K562 (cell line): ENCODE results near the gene IP6K3. TPM values are rescaled to one million over a fixed set of nuclear protein-coding genes. Genes with fewer than 3 reads are reported as not detected.
A peak's percentile ranks its signal among the peaks of the same experiment; 100 is the strongest.

Experiments used
- CBFA2T2 ChIP-seq: fragments of 450-650 bp; conservative IDR thresholded peaks from 2 replicates; pipeline ENCODE4 v1.6.1; 2017; ENCODE audit warnings: mild to moderate bottlenecking
- CBX5 ChIP-seq: IDR thresholded peaks from 2 replicates; pipeline ENCODE4 v1.6.1; 2014; ENCODE audit warnings: low read depth, borderline replicate concordance
- CREM ChIP-seq: IDR thresholded peaks from 2 replicates; pipeline ENCODE4 v1.6.1; 2014; ENCODE audit warnings: antibody characterized with exemption, low read depth
- DNMT1 ChIP-seq: fragments of 450-650 bp; IDR thresholded peaks from 2 replicates; pipeline ENCODE4 v1.6.1; 2016; ENCODE audit warnings: antibody characterized with exemption, mild to moderate bottlenecking
- ETS1 ChIP-seq: conservative IDR thresholded peaks from 2 replicates; pipeline ENCODE4 v1.6.1; 2011; ENCODE audit warnings: low read depth, mild to moderate bottlenecking, low read length; ENCODE audit not compliant: control insufficient read depth
- GTF2A2 ChIP-seq: IDR thresholded peaks from 2 replicates; pipeline ENCODE4 v1.6.1; 2016; ENCODE audit warnings: mild to moderate bottlenecking, missing genetic modification characterization, missing compliant biosample characterization
- KLF10 ChIP-seq: fragments of 250-450 bp; sonication (Bioruptor Pico); IDR thresholded peaks from 2 replicates; pipeline ENCODE4 v1.6.1; 2021; ENCODE audit warnings: matching md5 sums
- MTA3 ChIP-seq: fragments of 450-650 bp; formaldehyde crosslinking; IDR thresholded peaks from 2 replicates; pipeline ENCODE4 v1.6.1; 2017; ENCODE audit warnings: mild to moderate bottlenecking, borderline replicate concordance
- NEUROD1 ChIP-seq: fragments of 150-350 bp; IDR thresholded peaks from 2 replicates; pipeline ENCODE4 v1.6.1; 2014; ENCODE audit warnings: borderline replicate concordance, low read length, low read depth; ENCODE audit not compliant: partially characterized antibody
- NR1H2 ChIP-seq: sonication (generic); formaldehyde crosslinking; IDR thresholded peaks from 2 replicates; pipeline ENCODE4 v1.4.0; 2020; ENCODE audit warnings: mild to moderate bottlenecking, missing genetic modification reagents
- SMARCA4 ChIP-seq: fragments of 450-650 bp; IDR thresholded peaks from 2 replicates; pipeline ENCODE4 v1.6.1; 2016
- SMC3 ChIP-seq: conservative IDR thresholded peaks from 2 replicates; pipeline ENCODE4 v1.6.1; 2011; ENCODE audit warnings: low read depth, low read length, improper control_type of control experiment; ENCODE audit not compliant: insufficient read depth
- TCF7 ChIP-seq: sonication (generic); IDR thresholded peaks from 2 replicates; pipeline ENCODE4 v1.6.1; 2016; ENCODE audit warnings: antibody characterized with exemption, borderline replicate concordance
- XRCC5 ChIP-seq: fragments of 200-400 bp; formaldehyde crosslinking; IDR thresholded peaks from 2 replicates; pipeline ENCODE4 v1.6.1; 2017; ENCODE audit warnings: low read depth, mild to moderate bottlenecking, low read length
- ZC3H4 ChIP-seq: sonication (generic); formaldehyde crosslinking; IDR thresholded peaks from 2 replicates; pipeline ENCODE4 v1.9.0; 2021; ENCODE audit warnings: missing genetic modification reagents, borderline replicate concordance
- ZNF347 ChIP-seq: fragments of 450-650 bp; formaldehyde crosslinking; IDR thresholded peaks from 2 replicates; pipeline ENCODE4 v1.4.0; 2020; ENCODE audit warnings: low read depth, mild to moderate bottlenecking, moderate library complexity
- polyA plus RNA-seq, 8 experiments: library from polyadenylated mRNA; depleted of rRNA in 4 of 8; stranded (reverse) in 5 of 8; unstranded in 3 of 8; fragments of >200 nt; fragmentation: Nextera tagmentation in 2 of 8; fragmentation: Illumina TruSeq in 1 of 8; extraction: Ambion mirVana in 2 of 8; extraction: Trizol in 1 of 8; gene quantifications; 2 replicates each; pipeline versions ENCODE4 v1.2.1 to v1.2.3, GENCODE V29; 2011 to 2014; ENCODE audit warnings: inconsistent platforms in 1 of 8, missing spikeins in 1 of 8
- total RNA-seq, 7 experiments: library from RNA; depleted of rRNA in 6 of 7; stranded (reverse); fragments of >200 nt in 6 of 7; fragmentation: Illumina TruSeq in 2 of 7; extraction: Trizol in 2 of 7; gene quantifications; 2 replicates each; pipeline versions ENCODE4 v1.2.1 to v1.2.3, GENCODE V29; 2011 to 2021; ENCODE audit warnings: low replicate concordance in 1 of 7
- TF ChIP-seq, protein P1 (sequence below): fragments of 450-650 bp; IDR thresholded peaks from 2 replicates; pipeline ENCODE4 v1.6.1; 2014; ENCODE audit warnings: low read depth, mild to moderate bottlenecking, moderate library complexity, borderline replicate concordance
- TF ChIP-seq, protein P2 (sequence below): fragments of 450-650 bp; conservative IDR thresholded peaks from 2 replicates; pipeline ENCODE4 v1.6.1; 2016; ENCODE audit warnings: missing genetic modification characterization, low read depth, mild to moderate bottlenecking, missing compliant biosample characterization, moderate library complexity
- TF ChIP-seq, protein P3 (sequence below), 3 experiments: fragments of 200-800 bp in 1 of 3; fragments of 250-450 bp in 1 of 3; fragments of 450-650 bp in 1 of 3; sonication (Bioruptor Pico) in 1 of 3; sonication (Bioruptor generic) in 1 of 3; formaldehyde crosslinking in 1 of 3; IDR thresholded peaks; 2 replicates each; pipeline versions ENCODE4 v1.6.1 to v1.8.0; 2016 to 2022; ENCODE audit warnings: mild to moderate bottlenecking in 2 of 3, missing genetic modification characterization in 2 of 3, missing compliant biosample characterization in 1 of 3, moderate library complexity in 1 of 3

The IP6K3 gene
- total and polyA plus RNA-seq, 9 of the 15 experiments (the other 6 are each of a cell fraction or from before 2014, with no cell fraction given) = not detected

DNA sequence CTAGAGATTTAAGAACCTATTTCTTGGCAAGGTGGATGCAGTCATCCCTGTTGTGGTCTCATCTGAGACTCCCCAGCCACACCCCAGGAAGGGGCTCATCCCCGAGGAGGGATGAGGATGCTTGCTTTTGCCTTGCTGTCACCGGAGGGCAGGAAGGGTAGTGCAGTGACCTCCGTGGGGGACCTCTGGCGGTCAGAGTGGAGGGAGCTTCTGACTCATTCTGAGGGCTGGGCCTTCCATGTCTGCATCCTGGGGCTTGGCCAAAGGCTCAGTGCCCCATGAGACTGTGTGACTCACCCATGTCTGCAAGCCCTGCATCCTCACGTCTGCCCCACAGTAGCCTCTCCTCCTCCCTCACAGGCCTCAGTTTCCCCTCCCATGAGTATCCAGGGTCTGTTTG, 73.9 kb downstream of the IP6K3 start (continued):
- TF ChIP-seq, protein P1, sequence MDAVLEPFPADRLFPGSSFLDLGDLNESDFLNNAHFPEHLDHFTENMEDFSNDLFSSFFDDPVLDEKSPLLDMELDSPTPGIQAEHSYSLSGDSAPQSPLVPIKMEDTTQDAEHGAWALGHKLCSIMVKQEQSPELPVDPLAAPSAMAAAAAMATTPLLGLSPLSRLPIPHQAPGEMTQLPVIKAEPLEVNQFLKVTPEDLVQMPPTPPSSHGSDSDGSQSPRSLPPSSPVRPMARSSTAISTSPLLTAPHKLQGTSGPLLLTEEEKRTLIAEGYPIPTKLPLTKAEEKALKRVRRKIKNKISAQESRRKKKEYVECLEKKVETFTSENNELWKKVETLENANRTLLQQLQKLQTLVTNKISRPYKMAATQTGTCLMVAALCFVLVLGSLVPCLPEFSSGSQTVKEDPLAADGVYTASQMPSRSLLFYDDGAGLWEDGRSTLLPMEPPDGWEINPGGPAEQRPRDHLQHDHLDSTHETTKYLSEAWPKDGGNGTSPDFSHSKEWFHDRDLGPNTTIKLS = no peak
- TF ChIP-seq DNMT1 = no peak
- TF ChIP-seq ZNF347 (CRISPR knock-in tag) = no peak
- TF ChIP-seq, protein P2, sequence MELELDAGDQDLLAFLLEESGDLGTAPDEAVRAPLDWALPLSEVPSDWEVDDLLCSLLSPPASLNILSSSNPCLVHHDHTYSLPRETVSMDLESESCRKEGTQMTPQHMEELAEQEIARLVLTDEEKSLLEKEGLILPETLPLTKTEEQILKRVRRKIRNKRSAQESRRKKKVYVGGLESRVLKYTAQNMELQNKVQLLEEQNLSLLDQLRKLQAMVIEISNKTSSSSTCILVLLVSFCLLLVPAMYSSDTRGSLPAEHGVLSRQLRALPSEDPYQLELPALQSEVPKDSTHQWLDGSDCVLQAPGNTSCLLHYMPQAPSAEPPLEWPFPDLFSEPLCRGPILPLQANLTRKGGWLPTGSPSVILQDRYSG (tag) = no peak
- no peak; the same call in 1 of the 2 replicates for TF ChIP-seq ETS1
- TF ChIP-seq XRCC5 = 0 out of 2 replicates have a peak, but pooled peaks have one; percentile 61
- TF ChIP-seq, protein P3, sequence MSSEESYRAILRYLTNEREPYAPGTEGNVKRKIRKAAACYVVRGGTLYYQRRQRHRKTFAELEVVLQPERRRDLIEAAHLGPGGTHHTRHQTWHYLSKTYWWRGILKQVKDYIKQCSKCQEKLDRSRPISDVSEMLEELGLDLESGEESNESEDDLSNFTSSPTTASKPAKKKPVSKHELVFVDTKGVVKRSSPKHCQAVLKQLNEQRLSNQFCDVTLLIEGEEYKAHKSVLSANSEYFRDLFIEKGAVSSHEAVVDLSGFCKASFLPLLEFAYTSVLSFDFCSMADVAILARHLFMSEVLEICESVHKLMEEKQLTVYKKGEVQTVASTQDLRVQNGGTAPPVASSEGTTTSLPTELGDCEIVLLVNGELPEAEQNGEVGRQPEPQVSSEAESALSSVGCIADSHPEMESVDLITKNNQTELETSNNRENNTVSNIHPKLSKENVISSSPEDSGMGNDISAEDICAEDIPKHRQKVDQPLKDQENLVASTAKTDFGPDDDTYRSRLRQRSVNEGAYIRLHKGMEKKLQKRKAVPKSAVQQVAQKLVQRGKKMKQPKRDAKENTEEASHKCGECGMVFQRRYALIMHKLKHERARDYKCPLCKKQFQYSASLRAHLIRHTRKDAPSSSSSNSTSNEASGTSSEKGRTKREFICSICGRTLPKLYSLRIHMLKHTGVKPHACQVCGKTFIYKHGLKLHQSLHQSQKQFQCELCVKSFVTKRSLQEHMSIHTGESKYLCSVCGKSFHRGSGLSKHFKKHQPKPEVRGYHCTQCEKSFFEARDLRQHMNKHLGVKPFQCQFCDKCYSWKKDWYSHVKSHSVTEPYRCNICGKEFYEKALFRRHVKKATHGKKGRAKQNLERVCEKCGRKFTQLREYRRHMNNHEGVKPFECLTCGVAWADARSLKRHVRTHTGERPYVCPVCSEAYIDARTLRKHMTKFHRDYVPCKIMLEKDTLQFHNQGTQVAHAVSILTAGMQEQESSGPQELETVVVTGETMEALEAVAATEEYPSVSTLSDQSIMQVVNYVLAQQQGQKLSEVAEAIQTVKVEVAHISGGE (CRISPR knock-in tag; IDR thresholded peaks at IDR 0.05) = no peak
- no peak for TF ChIP-seq GTF2A2 (tag)
- no peak for TF ChIP-seq CBX5
- no peak for TF ChIP-seq CREM
- no peak for TF ChIP-seq CBFA2T2
- no peak for TF ChIP-seq MTA3
- TF ChIP-seq SMARCA4 = peak; percentile 49; the same call in 1 of the 2 replicates
- TF ChIP-seq TCF7 = no peak
- TF ChIP-seq SMC3 = peak; percentile 71
- no peak for TF ChIP-seq NEUROD1
- TF ChIP-seq NR1H2 = no peak
- no peak for TF ChIP-seq KLF10 (CRISPR knock-in tag)
- TF ChIP-seq ZC3H4 (CRISPR knock-in tag) = no peak
